ENCODE measurements around the gene TMEM139. TPM values are rescaled to one million over a fixed set of nuclear protein-coding genes. Genes with fewer than 3 reads are reported as not detected.

Gene TMEM139
- total RNA-seq, 1 donor from 2014 or later, result 0.91 TPM

DNA sequence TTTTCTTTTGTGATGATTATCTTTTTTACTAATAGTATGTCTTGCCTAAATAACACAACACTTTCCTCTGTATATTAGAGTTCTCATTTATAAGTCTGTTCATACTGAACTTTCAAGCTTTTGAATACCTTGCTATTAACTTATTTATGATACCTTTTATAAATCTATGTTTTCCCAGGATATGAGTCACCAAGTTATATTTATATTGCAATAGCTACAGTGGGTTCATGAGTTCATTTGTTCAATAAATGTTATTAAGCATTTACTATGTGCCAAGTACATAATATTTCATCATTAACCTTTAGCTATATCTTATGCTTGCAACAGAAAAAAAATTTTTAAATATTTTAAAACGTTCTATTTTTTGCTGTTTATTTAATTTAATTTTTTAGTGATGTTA, 49.5 kb downstream of the TMEM139 start:
- Mint-ChIP-seq H3K27me3 (ENCODE audit: low read depth) (peaks cover 8% of the 10 kb centered on the region), H3K4me3 (no peak overlapping the region), H3K9me3 (no peaks in the 10 kb centered on the region), H3K27ac (ENCODE audit: unreplicated experiment) (no peak overlapping the region), H3K36me3 (ENCODE audit: low read depth) (no peaks in the 10 kb centered on the region), H3K4me1 (no peaks in the 10 kb centered on the region)
- no peak for TF ChIP-seq CTCF (conservative IDR thresholded peaks at IDR 0.05)
- DNase-seq (ENCODE audit: low read depth, low spot score), result no peak

GRCh38 chr7:143337216-143337615, 52.5 kb downstream of the TMEM139 start:
- no peaks in the 10 kb centered on the region for H3K4me1 Mint-ChIP-seq
- H3K4me3 Mint-ChIP-seq, result no peak overlapping the region
- no peak for DNase-seq (ENCODE audit: low read depth, low spot score)
- peaks cover 11% of the 10 kb centered on the region for H3K27me3 Mint-ChIP-seq (ENCODE audit: low read depth)
- H3K36me3 Mint-ChIP-seq (ENCODE audit: low read depth), result no peaks in the 10 kb centered on the region
- no peak for TF ChIP-seq CTCF (conservative IDR thresholded peaks at IDR 0.05)
- no peaks in the 10 kb centered on the region for H3K9me3 Mint-ChIP-seq
- H3K27ac Mint-ChIP-seq (ENCODE audit: unreplicated experiment), result no peak overlapping the region

Other genes with a start within 250 kb of the TMEM139 start
- gene OR6V1, start 232.6 kb upstream of the TMEM139 start, total RNA-seq, result not detected in 2 replicates
- gene PIP, start 152.9 kb upstream of the TMEM139 start, total RNA-seq, result not detected in 2 replicates
- not detected in 2 replicates for gene TAS2R39, start 101.5 kb upstream of the TMEM139 start, total RNA-seq
- not detected in 2 replicates for gene TAS2R40, start 62.9 kb upstream of the TMEM139 start, total RNA-seq
- gene GSTK1, start 21.5 kb upstream of the TMEM139 start, total RNA-seq, result 51.0 and 54.1 TPM in 2 replicates
- 72.8 and 76.2 TPM in 2 replicates for gene CASP2, start 3.4 kb downstream of the TMEM139 start, total RNA-seq
- gene CLCN1, start 31.2 kb downstream of the TMEM139 start, total RNA-seq, result 0.09 TPM in 1 of 2 replicates, not detected in the other
- gene FAM131B, start 77.8 kb downstream of the TMEM139 start, total RNA-seq, result 15.0 and 15.5 TPM in 2 replicates
- 61.7 and 64.7 TPM in 2 replicates for gene ZYX, start 96.4 kb downstream of the TMEM139 start, total RNA-seq
- gene EPHA1, start 123.9 kb downstream of the TMEM139 start, total RNA-seq, result not detected in 2 replicates
- not detected in 2 replicates for gene TAS2R60, start 158.5 kb downstream of the TMEM139 start, total RNA-seq
- not detected in 2 replicates for gene TAS2R41, start 192.9 kb downstream of the TMEM139 start, total RNA-seq